HG02973 (cell line): Measurements from ENCODE around the gene LINC00305.

Experiments used
- ATAC-seq: cut with Tn5 transposase; IDR thresholded peaks from one replicate; pipeline ENCODE4 v1.9.1; 2021; ENCODE audit warnings: moderate library complexity; ENCODE audit not compliant: unreplicated experiment

The LINC00305 gene

GRCh38 chr18:64037812-64038414 lies 111.0 kb downstream of the LINC00305 start:
- peak; percentile 68 for ATAC-seq

- ATAC-seq: no peak
Measured at GRCh38 chr18:64032312-64032711, 116.6 kb downstream of the LINC00305 start.

DNA sequence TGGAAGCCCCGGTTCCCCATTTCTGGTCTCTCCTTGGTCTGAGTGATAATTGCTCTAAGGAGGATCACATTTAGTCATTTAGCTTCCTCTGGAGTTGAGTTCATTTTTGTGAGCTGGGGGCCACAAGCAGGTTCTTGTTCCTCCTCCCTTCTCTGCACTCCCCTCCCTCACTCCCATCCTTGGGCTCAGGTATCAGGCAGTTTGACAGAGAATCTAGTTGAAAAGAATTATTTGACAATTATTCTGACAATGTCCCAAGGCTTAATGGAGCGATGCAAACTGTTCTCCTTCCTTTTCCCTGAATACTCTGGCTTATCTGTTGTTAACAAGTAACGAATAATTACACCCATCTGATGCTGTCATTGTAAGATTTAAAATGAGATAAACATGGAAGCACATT lies 117.5 kb downstream of the LINC00305 start:
- ATAC-seq: no peak
